HTR-8/SVneo (cell line): ENCODE results near the gene SIN3A.
"Not testable (repeated sequence)": the region's sequence is repeated elsewhere in the genome, so short reads cannot be mapped to it uniquely, and the experiment has no call there.

Experiments used
- DNase-seq: peaks from one replicate; pipeline ENCODE4 v3.0.0; 2011; ENCODE audit warnings: low spot score, mixed read lengths; ENCODE audit not compliant: insufficient read length
- FAIRE-seq: peaks from 2 replicates; lab custom pipeline; 2011; peaks lifted over from hg19 to GRCh38; lab: Jason Lieb, UNC

Gene SIN3A

DNA sequence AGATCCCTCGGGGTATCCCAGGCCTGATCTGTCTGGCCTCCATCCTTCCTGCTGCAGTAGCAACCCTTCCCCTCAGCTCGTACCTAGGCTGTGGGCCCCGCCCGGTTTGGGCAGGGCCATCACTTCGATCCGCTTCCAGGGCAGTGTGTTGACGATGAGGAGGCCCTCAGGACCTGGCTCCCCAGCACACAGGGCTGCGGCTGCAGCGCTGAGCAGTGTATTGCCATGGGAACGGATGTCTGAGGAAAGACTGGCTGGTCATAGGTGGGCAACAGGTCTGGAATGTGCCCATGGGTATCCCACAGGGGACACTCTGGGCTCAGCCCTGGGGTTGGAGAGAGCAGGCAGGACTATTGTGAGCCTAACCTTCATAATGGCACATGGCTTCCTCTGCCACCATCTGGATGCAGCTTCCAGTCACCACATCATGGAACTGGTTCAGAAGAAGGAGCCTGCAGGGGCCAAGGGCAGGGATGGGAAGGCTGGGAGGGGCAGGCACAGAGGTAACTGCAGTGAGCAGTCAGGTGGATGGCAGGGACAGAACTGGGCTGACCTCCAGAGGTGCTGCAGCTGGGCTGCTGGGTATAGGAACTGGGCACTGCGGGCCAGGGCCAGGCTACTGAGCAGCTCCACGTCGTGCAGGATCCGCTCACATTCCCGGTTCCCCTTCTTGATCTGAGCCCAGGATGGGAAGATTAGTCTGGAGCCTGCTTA lies 91.8 kb downstream of the SIN3A start:
- DNase-seq (no peak), FAIRE-seq (no peak)

DNA sequence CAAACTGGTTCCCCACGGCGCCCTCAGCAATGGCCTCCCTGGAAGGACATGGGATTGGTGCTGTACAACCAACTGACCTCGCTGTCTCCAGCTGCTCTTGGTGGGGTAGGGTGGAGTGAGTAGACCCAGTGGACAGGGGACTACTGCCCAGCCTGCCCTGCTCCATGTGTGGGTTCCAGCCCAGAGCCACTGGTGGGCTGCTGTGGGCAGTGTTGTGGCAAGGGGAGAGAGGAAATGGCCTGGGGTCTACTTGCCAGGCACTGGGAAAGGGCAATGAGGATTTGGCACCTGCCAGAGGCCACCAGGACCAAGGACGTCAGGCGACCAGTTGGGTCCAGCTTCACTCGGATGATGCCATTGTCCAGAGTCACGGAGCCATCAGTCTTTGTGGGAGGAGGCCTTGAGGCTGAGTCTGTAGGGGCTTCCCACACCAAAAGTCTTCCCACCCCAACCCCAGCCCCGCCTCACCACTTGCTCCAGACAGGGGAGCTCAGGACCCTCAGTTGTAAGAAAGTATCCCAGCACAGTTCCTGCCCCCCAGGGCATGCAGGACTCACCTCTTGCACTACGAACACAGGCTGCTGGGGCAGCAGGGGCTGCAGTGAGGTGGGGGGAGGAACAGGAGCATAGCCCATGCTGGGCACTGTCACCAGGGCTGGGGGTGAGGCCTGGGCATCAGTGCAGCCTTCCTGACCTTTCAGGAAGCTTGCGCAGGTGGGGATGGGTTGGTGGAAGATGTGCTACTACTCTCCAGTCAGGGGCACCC lies 92.5 kb downstream of the SIN3A start:
- FAIRE-seq, result no peak
- DNase-seq, result no peak

DNA sequence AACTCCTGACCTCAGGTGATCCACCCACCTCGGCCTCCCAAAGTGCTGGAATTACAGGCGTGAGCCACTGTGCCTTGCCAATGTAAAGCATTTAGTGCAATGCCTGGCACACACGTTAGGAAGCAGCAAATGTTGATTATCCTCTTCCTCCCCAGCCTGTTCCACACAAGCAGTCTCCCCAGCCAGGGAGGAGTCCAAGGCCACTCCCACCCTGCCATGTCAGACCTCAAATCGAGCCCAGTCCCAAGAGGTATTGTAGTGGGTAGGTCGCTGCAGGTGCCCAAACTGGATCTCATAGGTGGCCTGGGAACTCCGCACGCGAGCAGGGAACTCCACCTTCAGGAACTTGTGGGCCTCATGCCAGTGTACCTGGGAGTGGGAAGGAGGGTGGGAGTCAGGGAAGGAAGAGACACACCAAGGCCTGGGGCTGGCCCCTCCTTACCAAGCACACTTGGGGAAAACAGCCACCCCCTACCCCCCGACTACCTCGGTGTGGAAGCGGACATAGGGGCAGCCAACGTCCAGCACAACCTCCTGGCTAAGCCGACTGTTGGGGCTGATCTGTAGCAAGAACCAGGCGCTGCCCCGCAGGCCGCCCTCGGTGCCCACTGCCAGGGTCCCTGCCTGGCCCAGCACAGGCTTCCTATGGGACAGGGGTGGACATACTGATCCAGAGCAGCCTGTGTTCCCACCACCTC lies 93.4 kb downstream of the SIN3A start:
- no peak for FAIRE-seq
- no peak for DNase-seq

DNA sequence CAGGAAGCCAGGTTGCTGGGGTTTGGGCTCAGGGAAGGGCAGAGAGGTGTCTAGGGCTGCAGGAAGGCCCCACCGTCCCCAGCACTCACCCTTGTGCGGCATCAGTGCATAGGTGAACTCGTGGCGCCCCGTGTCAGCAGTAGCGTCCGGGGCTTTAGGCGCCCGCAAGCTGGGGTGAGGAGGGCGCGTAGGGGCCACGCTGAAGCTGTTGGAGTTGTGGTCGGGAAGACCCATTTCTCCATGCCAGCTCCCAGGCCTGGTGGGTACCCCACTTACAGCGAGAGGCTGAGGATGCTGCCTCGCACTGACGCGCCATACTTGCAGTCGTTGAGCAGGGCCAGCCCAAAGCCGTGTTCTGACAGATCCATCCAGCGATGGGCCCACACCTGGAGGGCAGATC lies 95.0 kb downstream of the SIN3A start:
- FAIRE-seq (no peak), DNase-seq (no peak)

DNA sequence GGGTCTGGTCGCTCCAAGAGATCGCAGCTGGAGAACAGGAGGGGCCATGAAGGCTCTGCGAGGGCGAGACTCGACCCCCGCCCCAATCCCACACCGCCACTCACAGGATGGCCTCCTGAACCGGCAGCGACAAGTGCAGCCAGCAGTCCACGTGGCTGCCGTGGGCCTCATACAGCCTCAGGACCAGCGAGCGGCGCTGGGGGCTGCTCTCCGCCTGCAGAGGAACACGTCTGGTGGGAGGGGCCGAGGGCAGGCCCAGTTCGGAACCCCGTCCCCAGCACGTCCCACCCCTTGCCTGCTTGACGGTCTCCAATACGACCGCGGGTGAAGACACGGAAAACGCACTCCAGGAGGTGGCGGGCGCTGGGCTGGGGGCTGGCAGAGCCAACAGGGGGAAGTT lies 95.5 kb downstream of the SIN3A start:
- no peak for DNase-seq
- FAIRE-seq, result no peak

DNA sequence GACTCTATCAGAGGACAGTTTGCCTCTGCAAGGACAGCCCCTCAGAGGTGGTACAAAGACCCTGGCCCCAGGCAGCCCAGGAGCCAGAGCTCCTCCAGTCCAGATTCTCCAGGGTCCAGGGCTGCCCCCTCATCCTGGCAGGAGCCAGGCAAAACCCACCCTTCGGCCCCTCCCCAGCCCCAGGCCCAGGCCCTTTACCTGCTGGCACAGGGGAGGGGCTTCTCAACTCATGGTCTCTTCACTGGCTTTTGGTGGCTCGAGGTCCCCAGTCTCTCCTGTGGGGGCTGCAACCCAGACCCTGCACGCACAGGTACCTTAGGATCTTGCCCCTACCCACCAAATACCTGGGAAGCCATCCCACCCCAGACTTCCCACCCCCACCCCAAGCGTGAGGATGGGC lies 96.1 kb downstream of the SIN3A start:
- DNase-seq, result no peak
- FAIRE-seq, result no peak

DNA sequence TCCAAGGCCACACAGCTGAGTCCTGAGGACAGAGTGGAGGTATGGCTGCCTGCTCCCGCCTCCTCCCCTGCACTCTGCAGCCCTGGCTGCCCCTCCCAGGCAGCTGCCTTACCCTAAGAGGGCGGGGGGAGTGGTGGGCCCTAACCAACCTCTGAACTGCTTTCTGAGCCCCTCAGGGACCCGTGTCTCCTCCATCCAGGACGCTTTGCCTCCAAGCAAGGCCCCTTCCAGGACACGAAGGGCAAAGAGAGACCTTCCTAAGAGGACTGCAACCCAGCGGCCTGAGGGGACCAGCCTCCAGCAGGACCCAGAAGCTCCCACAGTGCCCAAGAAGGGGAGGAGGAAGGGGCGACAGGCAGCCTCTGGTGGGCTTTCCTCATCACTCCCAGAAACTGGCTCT lies 97.0 kb downstream of the SIN3A start:
- DNase-seq (no peak), FAIRE-seq (no peak)

DNA sequence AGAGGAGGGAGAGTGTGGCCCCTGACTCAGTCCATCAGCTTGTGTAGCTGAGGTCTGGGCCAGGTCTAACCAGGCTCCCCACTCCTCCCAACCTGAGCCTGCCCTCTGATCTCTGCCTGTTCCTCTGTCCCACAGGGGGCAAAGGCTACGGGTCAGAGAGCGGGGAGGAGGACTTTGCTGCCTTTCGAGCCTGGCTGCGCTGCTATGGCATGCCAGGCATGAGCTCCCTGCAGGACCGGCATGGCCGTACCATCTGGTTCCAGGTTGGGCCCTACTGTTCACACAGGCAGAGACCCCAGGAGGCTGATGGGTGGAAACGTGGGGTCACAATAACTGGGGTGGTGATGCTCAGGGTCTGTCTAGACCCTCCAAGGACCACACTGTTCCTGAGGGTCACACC lies 97.9 kb downstream of the SIN3A start:
- FAIRE-seq (no peak), DNase-seq (no peak)

DNA sequence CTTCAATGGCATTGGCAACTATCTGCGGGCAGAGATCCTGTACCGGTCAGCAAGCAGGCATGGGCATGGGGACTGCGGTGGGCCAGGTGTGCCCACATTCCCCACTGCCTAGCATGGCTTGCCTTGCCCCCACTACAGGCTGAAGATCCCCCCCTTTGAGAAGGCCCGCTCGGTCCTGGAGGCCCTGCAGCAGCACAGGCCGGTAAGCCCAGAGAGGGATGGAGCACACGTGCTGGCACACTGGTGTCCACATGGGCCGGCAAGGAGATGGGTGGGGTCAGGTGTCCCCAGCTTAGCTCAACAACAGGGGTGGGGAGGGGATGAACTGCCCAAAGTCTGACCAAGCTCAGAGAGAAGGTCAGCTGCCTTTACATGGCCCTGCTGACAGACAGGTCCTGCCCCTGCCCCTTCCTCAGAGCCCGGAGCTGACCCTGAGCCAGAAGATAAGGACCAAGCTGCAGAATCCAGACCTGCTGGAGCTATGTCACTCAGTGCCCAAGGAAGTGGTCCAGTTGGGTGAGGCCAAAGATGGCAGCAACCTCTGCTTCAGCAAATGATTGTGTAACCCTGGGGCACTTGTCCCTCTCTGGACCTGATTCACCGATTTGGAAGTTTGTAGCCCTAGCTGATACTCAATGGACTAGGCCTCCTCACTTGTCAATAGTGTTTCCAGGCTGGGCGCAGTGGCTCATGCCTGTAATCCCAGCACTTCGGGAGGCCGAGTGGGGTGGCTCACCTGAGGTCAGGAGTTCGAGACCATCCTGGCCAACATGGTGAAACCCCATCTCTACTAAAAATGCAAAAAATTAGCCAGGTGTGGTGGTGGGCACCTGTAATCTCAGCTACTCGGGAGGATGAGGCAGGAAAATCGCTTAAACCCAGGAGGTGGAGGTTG lies 99.1 kb downstream of the SIN3A start:
- FAIRE-seq (no peak), DNase-seq (no peak)

DNA sequence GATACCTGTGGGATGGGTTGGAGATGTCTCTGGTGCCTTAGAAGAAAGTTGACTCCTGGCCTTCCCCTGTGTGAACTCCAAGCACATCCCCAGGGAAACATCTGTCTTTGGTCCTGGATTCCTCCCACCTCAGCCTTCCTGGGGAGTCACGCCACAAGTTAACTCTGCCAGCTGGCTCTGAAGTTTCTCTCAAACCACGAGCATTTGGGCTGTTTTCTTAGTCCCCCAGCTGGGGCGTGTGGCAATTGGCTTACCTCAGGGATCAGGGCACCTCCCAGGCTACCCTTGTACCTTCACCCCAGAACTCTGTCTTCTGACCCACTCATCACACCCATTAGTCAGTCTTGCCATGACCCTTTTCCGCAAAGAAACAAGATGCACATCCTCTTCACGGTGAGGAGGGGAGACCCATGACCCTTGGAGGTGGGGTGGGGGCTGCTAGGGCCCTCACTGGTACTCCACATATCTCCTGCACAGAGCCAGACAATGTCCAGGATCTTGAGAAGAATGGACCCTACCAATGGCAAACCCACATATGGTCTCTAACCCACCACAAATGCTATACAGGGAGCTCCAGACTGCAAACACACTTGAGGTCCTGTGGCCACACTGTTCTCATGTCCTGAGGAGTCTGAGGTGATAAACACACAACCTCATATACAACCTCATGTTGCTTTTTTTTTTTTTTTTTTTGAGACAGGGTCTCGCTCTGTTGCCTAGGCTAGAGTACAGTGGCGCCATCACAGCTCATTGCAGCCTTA lies 100.7 kb downstream of the SIN3A start:
- DNase-seq (no peak), FAIRE-seq (no peak)

DNA sequence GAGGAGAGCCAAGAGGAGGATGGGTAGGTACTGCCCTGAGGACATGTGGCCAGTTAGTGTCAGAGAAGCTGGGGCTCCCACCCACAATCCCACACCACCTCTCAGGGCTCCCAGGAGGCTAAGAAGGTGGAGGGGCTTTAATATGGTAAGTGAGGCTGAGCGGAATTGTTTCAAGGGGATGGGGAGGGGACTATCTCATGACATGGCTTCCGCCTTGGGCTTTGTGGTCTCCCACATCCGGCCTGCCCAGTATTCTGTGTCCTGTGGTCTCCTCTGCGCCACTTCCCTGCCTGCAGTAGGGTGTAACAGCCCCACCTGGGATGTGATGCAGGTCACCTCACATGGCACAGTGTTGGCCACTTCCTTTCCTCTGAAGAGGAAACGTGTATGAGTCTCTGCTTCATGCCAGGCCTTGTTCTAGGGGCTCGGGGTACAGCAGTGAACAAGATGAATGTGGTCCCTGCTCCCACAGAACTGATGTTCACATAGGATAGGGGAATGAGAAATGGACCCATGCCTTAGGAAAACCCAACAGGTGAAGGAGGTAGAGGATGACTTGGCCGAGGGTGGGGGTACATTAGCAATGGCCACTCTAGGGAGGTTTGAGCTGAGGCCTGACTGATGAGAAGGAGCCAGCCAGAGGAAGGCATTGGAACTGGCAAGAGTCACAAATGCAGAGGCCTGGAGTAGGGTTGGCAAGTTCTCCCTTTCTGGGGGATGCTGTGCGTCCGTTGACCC lies 101.5 kb downstream of the SIN3A start:
- no peak for FAIRE-seq
- no peak for DNase-seq

DNA sequence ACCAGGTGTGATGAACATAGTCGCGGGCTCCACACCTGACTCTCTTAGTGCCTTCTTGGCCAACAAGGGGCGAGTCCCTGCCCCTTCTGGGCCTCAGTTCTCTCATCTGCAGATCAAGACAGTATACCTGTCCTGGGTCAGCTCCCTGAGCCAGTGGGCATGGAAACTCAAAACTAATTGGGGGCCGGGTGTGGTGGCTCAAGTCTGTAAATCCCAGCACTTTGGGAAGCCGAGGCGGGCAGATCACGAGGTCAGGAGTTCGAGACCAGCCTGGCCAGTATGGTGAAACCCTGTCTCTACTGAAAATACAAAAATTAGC lies 102.2 kb downstream of the SIN3A start:
- not testable (repeated sequence) for FAIRE-seq, DNase-seq

DNA sequence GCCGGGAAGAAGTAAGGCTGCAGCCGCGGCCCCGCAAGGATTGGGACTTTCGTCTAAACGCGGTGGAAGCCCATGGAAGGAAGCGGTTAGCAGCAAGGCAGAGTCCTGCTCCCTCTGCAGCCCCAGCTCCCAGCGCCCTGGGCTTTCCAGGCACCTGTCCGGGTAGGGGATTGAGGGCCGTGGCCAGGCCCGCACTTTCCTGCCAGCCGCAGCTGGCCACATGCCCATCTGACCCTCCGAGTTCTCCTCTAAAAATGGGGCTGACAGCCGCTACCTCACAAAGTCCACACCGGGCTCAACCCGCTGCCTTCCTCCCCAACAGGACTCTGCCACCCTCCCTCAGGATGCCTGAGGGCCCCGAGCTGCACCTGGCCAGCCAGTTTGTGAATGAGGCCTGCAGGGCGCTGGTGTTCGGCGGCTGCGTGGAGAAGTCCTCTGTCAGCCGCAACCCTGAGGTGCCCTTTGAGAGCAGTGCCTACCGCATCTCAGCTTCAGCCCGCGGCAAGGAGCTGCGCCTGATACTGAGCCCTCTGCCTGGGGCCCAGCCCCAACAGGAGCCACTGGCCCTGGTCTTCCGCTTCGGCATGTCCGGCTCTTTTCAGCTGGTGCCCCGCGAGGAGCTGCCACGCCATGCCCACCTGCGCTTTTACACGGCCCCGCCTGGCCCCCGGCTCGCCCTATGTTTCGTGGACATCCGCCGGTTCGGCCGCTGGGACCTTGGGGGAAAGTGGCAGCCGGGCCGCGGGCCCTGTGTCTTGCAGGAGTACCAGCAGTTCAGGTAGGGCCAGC lies 102.7 kb downstream of the SIN3A start:
- no peak for DNase-seq

DNA sequence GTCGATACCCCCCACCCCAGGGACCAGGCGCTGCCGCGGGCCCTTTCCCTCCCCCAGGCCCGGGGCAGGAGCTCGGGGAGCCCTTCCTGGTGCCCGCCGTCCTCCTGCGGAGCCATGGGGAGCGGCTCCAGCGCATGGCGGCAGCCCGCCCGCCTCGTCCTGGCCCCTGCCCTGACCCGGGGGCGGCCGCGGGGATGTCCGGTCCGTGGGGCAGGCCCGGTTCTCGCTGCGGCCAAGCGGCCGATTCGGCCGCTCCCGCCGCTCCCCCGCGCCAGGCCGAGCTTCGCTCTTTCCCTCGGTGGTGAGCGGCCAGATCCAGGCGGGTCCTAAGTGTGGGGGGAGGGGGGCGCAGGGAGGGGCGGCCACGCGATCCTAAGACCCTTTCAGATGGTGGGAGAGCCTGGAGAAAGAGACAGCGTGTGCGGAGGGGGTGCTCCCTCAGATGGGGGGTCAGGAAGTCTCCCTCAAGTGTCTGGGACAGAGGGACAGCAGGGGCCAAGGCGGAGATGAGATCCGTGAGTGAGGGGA lies 103.4 kb downstream of the SIN3A start:
- FAIRE-seq (no peak), DNase-seq (no peak)

More for the DNA sequence above, 102.7 kb downstream of the SIN3A start:
- FAIRE-seq, result peak; percentile 36

DNA sequence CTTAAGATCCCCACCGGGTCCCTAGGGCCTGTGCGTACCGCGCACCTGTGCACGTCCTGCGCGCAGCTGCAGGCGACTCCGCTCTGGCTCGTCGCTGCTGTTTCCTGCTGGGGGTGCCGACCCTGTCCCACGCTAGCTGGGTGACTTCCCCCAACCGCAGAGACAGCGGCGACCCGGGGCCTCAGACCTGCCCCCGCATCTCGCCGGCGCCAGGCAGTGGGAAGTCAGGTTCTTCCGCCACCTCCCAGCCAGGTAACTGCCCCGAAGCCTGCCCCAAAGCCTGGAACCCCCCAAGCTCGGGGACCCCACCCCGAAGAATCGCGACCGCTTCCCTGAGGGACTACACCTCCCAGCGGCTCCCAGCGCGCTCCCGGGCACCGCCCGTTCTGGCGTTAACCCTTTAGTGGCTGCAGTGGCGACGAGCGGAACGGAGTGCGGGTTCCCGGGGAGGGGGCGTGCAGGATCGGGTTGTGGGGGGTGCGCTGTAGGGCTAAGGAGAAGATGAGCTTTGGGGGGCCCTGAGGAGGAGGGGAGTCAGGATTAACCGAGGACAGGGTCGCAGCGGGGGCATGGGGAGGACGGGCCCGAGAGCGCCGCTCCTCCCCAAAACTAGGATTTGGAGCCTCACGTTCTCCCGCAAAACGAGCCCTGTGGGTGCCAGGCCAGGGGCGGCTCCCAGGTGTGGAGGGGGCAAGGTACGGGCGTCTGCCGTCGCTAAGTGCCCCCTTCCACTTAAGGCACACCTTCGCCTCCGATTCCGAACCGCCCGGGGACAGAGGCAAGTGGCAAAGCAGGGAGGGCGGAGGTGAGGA lies 104.1 kb downstream of the SIN3A start:
- peak; percentile 49 for DNase-seq
- peak; percentile 42 for FAIRE-seq

DNA sequence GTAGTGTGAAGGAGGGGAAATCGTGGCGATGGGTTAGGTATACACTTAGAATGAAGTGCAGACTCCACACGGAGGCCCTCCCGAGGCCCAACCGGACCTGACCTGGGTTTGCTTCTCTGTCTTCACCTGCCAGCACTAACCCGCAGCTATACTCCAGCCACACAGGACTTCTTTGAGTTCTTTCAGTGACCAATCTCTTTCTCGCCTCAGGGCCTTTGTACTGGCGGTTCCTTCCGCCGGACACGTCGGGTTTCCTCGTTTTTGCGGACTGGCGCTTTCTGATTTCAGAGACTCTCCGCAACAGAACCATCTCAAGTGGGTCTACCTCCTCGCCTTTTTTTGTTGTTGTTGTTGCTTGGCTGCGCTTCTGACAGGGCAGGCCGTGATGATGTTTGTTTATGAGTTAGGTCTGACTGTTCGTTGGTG lies 104.7 kb downstream of the SIN3A start, which contains the start of gene NEIL1:
NEIL1 (plus strand) TSS at position 244 of the 426 bp plus-strand sequence. CDS start 1,867 bp downstream, outside the sequence.
- FAIRE-seq (no peak), DNase-seq (no peak)

DNA sequence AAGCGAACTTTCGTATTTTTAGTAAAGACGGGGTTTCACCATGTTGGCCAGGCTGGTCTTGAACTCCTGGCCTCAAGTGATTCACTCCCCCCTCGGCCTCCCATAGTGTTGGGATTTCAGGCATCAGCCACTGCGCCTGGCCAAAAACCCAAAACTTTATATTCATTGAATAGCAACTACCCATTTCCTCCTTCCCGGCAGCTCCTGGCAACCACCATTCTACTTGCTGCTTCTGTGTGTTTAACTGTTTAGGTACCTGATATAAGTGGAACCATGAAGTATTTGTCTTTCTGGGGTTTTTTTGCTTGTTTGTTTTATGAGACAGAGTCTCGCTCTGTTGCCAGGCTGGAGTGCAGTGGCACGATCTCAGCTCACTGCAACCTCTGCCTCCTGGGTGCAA lies 107.5 kb downstream of the SIN3A start:
- FAIRE-seq, DNase-seq: not testable (repeated sequence)
